Skeletal muscle tissue (tissue), 4 donors: ENCODE results near the gene ANGEL1. TPM values are rescaled to one million over a fixed set of nuclear protein-coding genes. Genes with fewer than 3 reads are reported as not detected.

Source experiments
- H3K27ac ChIP-seq: one replicate; pipeline ENCODE4 v1.7.0; 2013; ENCODE audit warnings: mild to moderate bottlenecking, low read depth, low read length, inconsistent platforms
- H3K27me3 ChIP-seq, 3 donors: one replicate each; pipeline ENCODE4 v1.7.0; 2013; ENCODE audit warnings: low read length in 3 of 3; ENCODE audit not compliant: control insufficient read depth in 3 of 3, insufficient read depth in 3 of 3
- H3K36me3 ChIP-seq, 3 donors: one replicate each; pipeline ENCODE4 v1.7.0; 2013; ENCODE audit warnings: low read length in 3 of 3; ENCODE audit not compliant: control insufficient read depth in 3 of 3, insufficient read depth in 3 of 3
- H3K4me1 ChIP-seq, 3 donors: one replicate each; pipeline ENCODE4 v1.7.0; 2013; ENCODE audit warnings: low read length in 3 of 3, mild to moderate bottlenecking in 3 of 3; ENCODE audit not compliant: control insufficient read depth in 3 of 3, insufficient read depth in 3 of 3
- H3K4me3 ChIP-seq, 3 donors: one replicate each; pipeline ENCODE4 v1.7.0; 2013; ENCODE audit warnings: low read length in 3 of 3
- H3K9ac ChIP-seq, 3 donors: one replicate each; pipeline ENCODE4 v1.7.0; 2013; ENCODE audit warnings: low read length in 3 of 3, mild to moderate bottlenecking in 3 of 3, moderate library complexity in 2 of 3, low read depth in 1 of 3
- H3K9me3 ChIP-seq, 3 donors: one replicate each; pipeline ENCODE4 v1.7.0; 2013; ENCODE audit warnings: low read length in 3 of 3; ENCODE audit not compliant: control insufficient read depth in 3 of 3
- total RNA-seq: library from RNA; depleted of rRNA; stranded (reverse); fragments of >200 nt; gene quantifications from one replicate; pipeline ENCODE4 v1.2.3, GENCODE V29; 2014
- donor health status: Osteomylitis.

ANGEL1 gene
- total RNA-seq: 9.9 TPM

- H3K9me3 ChIP-seq: no peaks in the 10 kb centered on the region
- peaks cover 12 to 17% (median 12%) of the 10 kb centered on the region in 3 donors for H3K36me3 ChIP-seq
- peak within 1 kb of the TSS; percentile 75 to 82 (median 80) for H3K4me3 ChIP-seq
- H3K27ac ChIP-seq: peak within 1 kb of the TSS; percentile 81
- peaks cover 15 to 17% (median 16%) of the 10 kb centered on the region in 3 donors for H3K4me1 ChIP-seq
- H3K27me3 ChIP-seq: no peaks in the 10 kb centered on the region
- peak within 1 kb of the TSS; percentile 80 to 89 (median 86) for H3K9ac ChIP-seq
Observed at GRCh38 chr14:76812422-76813383, at the start of gene ANGEL1. ANGEL1 (minus strand) TSS chr14:76812882; CDS start chr14:76812827, 55 bp downstream.

GRCh38 chr14:76861574-76862255 lies 49.0 kb upstream of the ANGEL1 start:
- H3K27me3 ChIP-seq: peaks cover 0 to 10% (median 7%) of the 10 kb centered on the region in 3 donors
- H3K27ac ChIP-seq: no peak overlapping the region
- no peaks in the 10 kb centered on the region for H3K9me3 ChIP-seq
- H3K36me3 ChIP-seq: no peaks in the 10 kb centered on the region
- peaks cover 7 to 8% (median 7%) of the 10 kb centered on the region in 3 donors for H3K4me1 ChIP-seq
- H3K9ac ChIP-seq: no peak overlapping the region
- H3K4me3 ChIP-seq: no peak overlapping the region

GRCh38 chr14:76856769-76857168 lies 44.1 kb upstream of the ANGEL1 start:
- Histone ChIP-seq H3K9me3 (no peaks in the 10 kb centered on the region), H3K27ac (no peak overlapping the region), H3K4me3 (no peak overlapping the region), H3K27me3 (peaks cover 0 to 2% (median 0%) of the 10 kb centered on the region in 3 donors), H3K36me3 (no peaks in the 10 kb centered on the region), H3K9ac (no peak overlapping the region), H3K4me1 (no peaks in the 10 kb centered on the region)

- H3K9ac ChIP-seq: no peak overlapping the region
- H3K27me3 ChIP-seq: peaks cover 0 to 2% (median 0%) of the 10 kb centered on the region in 3 donors
- no peak overlapping the region for H3K27ac ChIP-seq
Observed at GRCh38 chr14:76855066-76855465, 42.4 kb upstream of the ANGEL1 start.

GRCh38 chr14:76848879-76849278 lies 36.2 kb upstream of the ANGEL1 start:
- no peaks in the 10 kb centered on the region for H3K9me3 ChIP-seq
- H3K27ac ChIP-seq: no peak overlapping the region
- no peaks in the 10 kb centered on the region for H3K36me3 ChIP-seq
- no peaks in the 10 kb centered on the region for H3K4me1 ChIP-seq
- no peaks in the 10 kb centered on the region for H3K27me3 ChIP-seq
- no peak overlapping the region for H3K4me3 ChIP-seq
- no peak overlapping the region for H3K9ac ChIP-seq

More at GRCh38 chr14:76855066-76855465, 42.4 kb upstream of the ANGEL1 start:
- no peaks in the 10 kb centered on the region for H3K36me3 ChIP-seq
- H3K4me3 ChIP-seq: no peak overlapping the region
- no peaks in the 10 kb centered on the region for H3K9me3 ChIP-seq
- H3K4me1 ChIP-seq: no peaks in the 10 kb centered on the region

- H3K4me3 ChIP-seq: no peak overlapping the region
- H3K9ac ChIP-seq: no peak overlapping the region
- H3K27ac ChIP-seq: no peak overlapping the region
- no peaks in the 10 kb centered on the region for H3K9me3 ChIP-seq
- no peaks in the 10 kb centered on the region for H3K4me1 ChIP-seq
- no peaks in the 10 kb centered on the region for H3K36me3 ChIP-seq
- H3K27me3 ChIP-seq: peaks cover 0 to 6% (median 0%) of the 10 kb centered on the region in 3 donors
Observed at GRCh38 chr14:76846331-76847047, 33.8 kb upstream of the ANGEL1 start.

- Histone ChIP-seq H3K9ac (no peak overlapping the region), H3K4me3 (no peak overlapping the region), H3K27me3 (peaks cover 0 to 6% (median 0%) of the 10 kb centered on the region in 3 donors), H3K4me1 (no peaks in the 10 kb centered on the region), H3K36me3 (no peaks in the 10 kb centered on the region), H3K27ac (peak overlapping the region; percentile 57), H3K9me3 (no peaks in the 10 kb centered on the region)
Observed at GRCh38 chr14:76844223-76844622, 31.5 kb upstream of the ANGEL1 start.

- Histone ChIP-seq H3K4me1 (no peaks in the 10 kb centered on the region), H3K36me3 (no peaks in the 10 kb centered on the region), H3K27me3 (peaks cover 0 to 8% (median 0%) of the 10 kb centered on the region in 3 donors), H3K9me3 (no peaks in the 10 kb centered on the region), H3K4me3 (no peak overlapping the region), H3K9ac (no peak overlapping the region), H3K27ac (no peak overlapping the region)
Observed at GRCh38 chr14:76842414-76842813, 29.7 kb upstream of the ANGEL1 start.

GRCh38 chr14:76837524-76837923 lies 24.8 kb upstream of the ANGEL1 start:
- H3K36me3 ChIP-seq: no peaks in the 10 kb centered on the region
- no peak overlapping the region for H3K9ac ChIP-seq

More at GRCh38 chr14:76837524-76837923, 24.8 kb upstream of the ANGEL1 start:
- H3K27ac ChIP-seq: no peak overlapping the region
- no peaks in the 10 kb centered on the region for H3K4me1 ChIP-seq
- peaks cover 0 to 6% (median 0%) of the 10 kb centered on the region in 3 donors for H3K27me3 ChIP-seq
- no peak overlapping the region for H3K4me3 ChIP-seq
- H3K9me3 ChIP-seq: no peaks in the 10 kb centered on the region
